ENCODE data around the gene NPR1.

NPR1 gene

GRCh38 chr1:153727463-153728304, 49.2 kb downstream of the NPR1 start, which contains the start of gene INTS3:
INTS3 (plus strand) TSS chr1:153728050; CDS start chr1:153728635, 585 bp downstream.
- peak; percentile 99 for DNase-seq (ENCODE audit: low spot score)

GRCh38 chr1:153728305-153729066, 50.0 kb downstream of the NPR1 start:
- DNase-seq (ENCODE audit: low spot score), result no peak

- no peak for DNase-seq (ENCODE audit: low spot score)
Measured at GRCh38 chr1:153730468-153730988, 52.0 kb downstream of the NPR1 start.

GRCh38 chr1:153733970-153734369, 55.5 kb downstream of the NPR1 start:
- DNase-seq (ENCODE audit: low spot score), result no peak

GRCh38 chr1:153734396-153735089, 56.1 kb downstream of the NPR1 start:
- DNase-seq (ENCODE audit: low spot score), result no peak

GRCh38 chr1:153735090-153735420, 56.6 kb downstream of the NPR1 start:
- DNase-seq (ENCODE audit: low spot score), result no peak

- no peak for DNase-seq (ENCODE audit: low spot score)
Measured at GRCh38 chr1:153741986-153742385, 63.5 kb downstream of the NPR1 start.

GRCh38 chr1:153742411-153743142, 64.1 kb downstream of the NPR1 start:
- DNase-seq (ENCODE audit: low spot score), result peak; percentile 86

Data from SW480 (cell line).